Stimulated activated CD8-positive, alpha-beta memory T cell treated with anti-CD3 and anti-CD28 coated beads, Interleukin-7, amount 100 ng/mL, for 4 hours (primary cell): ENCODE measurements around the gene EHD1.

ENCODE experiments used
- DNase-seq, 2 donors: peaks; one replicate each; pipeline ENCODE4 v3.0.0-alpha.2; 2020; ENCODE audit warnings: low read depth in 2 of 2

Gene EHD1

DNA sequence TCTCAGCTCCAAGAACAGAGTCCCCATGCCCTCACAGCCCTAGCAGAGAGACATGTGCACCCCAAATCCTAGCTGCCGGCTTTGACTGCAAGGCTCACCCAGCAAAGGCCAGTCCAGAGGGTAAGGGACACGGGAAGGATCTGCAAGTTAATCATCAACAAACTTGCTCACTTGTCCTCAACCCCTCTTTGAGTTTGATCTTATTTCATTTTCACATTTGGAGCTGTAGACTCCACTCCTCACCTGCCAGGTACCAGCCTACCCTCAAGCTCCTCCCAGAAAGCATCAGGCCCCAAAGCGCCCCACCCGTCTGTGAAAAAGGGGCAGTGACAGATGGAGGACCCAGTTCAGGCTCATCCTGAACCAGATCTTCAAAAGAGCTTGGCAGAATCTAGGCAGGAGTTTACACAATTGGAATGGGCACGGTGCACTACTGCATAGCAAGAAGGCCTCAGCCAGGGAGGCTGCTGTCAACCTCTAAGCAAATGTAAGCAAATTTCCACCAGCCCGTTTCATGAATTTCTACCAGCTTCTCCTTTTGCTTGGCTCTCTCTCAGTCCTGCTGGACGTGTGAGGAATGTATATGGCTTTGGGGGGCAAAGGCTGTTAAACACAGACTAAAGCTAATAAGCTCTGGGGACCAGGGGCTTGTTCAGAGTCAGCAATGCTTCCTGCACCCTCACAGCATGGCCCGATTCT lies 5.5 kb downstream of the EHD1 start:
- no peak for DNase-seq

DNA sequence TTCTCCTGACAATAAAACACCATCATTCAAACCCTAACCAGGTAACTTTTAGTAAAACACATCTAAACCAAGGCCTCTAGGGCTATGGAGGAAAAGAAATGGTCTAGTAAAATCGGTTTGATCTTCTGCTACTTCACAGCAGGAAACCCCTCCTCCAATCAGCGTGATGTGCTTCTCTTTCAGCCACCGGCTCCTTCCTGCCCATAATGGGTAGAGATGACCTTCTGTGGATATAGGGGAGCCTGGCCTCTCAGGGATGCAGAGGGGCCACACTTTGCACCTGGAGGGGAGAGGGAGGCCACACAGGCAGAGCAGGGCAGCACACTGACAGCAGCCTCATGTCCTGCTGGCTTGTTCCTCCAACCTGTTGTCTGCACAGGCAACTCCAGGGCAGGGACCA lies 6.9 kb downstream of the EHD1 start:
- DNase-seq = no peak

DNA sequence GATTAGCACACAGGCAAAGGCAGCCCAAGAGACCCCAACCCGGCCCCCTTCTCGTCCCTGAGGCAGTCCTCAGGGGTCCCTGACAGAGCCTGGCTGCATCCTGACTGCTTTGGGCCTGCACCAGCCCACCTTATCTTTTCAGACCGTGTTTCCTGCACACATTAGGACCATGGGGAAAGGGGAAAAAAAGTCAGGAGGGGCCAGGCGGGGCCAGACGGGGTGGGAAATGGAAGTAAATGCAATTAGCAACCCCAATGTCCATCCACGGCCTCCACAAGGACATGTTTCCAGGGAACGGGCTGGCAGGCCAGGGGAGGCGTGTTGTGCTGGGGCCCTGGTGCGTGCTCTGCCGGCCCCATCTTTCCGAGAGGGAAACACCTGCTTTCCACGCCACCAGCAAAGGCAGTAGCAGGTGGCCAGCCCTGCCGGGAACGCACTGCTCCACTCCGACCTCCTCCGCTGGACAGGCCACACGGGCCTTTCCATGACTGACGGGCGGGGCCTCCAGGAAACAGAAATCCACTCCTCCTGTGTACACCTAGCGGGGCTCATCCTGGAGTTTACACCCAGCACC lies 7.4 kb downstream of the EHD1 start:
- no peak for DNase-seq

DNA sequence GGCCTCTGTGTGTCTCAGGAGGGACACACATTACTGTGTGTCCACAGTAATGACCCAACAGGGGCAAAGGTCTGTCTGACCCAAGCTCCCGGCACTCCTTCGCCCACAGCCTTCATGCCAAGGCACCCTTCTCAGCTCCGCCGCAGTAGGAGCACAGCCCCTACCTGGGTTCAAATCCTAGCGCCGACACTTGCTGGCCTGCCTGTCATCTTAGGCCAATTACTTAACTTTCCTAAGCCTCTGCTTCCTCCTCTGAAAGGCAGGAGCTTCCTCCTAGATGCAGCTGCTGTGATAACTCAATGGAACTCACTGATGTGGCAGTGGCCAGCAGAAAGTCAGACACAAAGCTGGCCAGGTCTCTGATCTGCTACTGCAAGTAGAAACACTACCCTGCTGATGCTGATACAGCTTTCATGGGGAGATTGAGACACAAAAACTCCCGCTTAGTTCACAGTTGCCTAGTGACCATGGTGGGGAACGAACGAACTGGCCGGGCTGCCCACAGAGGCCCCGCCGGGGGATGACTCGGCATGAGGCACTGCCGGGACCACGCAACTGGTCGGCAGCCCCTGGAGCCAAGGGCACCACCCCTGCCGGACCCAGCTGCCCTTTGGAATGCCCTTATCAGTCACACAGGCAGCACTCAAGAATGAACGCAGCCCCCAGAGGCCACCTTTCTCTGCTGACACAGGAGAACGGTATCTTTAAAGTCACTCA lies 8.1 kb downstream of the EHD1 start:
- DNase-seq = no peak

DNA sequence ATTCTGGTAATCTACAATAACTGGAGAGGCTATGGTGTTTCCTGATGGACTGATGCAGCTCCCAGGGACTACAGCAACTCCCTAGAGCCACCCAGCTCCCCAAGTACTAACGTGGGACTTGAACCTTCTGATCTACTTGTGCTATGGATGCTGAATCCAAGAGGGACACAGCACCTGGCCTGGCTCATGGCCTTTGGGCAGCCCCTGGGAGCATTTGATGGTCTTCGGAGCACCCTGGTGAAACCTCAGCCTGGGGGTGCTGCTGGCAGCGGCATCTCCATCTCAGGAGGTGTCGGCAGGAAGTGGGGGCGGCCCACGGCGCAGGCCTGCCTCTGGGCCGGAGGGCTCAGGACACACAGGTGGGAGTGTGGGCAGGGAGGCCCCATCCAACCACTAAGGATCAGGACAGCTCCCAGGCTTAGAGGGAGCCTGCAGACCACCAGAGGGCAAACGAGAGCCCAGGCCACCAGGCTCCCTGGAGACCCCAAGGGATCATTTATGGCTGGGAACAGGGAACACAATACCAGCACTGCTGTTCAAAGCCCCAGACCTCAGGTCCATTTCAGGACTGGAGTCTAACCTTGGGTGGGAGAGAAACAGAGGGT lies 8.7 kb downstream of the EHD1 start:
- DNase-seq = no peak

DNA sequence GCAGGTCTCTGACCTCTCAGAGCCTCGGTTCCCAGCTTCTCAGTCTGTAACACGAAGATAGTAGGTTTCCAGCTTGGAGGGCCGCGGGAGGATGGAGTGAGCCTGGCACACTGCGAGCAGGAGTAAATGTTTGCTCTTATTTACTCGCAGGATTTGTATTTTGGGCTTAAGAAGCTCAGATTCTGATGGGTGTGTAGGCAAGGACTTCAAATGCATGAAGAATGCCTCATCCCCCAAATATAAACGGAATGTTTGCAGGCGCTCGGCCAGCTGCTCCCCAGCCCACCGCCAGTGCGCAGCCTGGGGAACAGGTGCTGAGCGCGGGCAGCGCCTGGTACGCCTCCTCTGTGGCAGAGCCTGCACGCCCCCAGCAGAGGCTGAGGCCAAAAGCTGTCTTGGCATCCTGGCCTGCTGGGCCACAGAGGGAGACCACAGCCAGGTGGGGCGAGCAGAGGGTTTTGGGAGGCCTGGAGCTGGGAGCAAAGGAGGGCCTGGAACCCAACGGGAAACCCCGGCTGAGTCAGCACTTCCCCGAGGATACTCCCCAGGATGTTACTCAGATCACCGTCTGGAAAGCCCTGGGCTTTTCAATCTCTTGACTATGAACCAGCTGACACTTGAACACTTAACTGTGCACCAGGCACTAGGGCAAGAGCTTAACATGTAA lies 9.4 kb downstream of the EHD1 start:
- no peak for DNase-seq

DNA sequence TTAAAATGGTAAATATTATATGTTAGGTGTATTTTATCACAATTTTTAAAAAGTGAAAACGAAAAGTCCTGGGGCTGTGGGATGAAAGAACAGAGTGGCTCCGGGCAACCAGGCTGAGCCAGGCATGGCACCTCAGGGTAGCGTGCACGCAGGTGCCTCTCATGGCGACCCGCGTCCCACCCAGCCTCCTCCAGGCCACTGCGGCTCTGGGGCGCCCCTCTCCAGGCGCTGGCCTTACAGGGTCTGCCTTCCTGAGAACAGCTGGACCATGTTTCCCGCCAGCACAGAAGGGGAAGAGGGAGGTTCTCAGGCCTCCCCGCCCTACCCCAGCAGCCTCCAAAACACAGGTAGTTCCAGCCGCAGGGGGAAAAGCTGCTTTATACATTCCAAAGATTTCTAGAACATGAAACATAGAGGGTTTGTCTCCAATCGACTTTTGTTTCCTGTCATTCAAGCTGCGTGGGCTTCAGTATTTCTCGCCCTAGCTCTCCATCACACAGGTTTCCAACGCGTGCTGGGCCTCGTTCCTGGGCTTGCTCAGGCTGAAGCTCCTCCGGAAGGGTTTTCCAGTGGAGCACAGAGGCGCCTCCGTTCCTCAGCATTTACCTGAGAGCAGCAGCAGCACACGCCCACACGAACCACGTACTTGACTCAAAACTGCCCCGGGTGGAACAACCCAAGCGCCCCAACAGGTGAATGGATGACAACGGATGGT lies 10.5 kb downstream of the EHD1 start:
- no peak for DNase-seq

DNA sequence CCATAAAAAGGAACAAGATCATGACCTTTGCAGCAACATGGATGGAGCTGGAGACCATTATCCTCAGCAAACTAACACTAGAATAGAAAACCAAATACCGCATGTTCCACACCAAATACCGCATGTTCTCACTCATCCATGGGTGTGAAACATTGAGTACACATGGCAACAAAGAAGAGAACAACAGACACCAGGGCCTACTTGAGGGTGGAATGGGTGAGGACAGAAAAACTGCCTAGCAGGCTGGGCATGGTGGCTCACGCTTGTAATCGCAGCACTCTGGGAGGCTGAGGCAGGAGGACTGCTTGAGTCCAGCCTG lies 12.3 kb downstream of the EHD1 start:
- no peak for DNase-seq

DNA sequence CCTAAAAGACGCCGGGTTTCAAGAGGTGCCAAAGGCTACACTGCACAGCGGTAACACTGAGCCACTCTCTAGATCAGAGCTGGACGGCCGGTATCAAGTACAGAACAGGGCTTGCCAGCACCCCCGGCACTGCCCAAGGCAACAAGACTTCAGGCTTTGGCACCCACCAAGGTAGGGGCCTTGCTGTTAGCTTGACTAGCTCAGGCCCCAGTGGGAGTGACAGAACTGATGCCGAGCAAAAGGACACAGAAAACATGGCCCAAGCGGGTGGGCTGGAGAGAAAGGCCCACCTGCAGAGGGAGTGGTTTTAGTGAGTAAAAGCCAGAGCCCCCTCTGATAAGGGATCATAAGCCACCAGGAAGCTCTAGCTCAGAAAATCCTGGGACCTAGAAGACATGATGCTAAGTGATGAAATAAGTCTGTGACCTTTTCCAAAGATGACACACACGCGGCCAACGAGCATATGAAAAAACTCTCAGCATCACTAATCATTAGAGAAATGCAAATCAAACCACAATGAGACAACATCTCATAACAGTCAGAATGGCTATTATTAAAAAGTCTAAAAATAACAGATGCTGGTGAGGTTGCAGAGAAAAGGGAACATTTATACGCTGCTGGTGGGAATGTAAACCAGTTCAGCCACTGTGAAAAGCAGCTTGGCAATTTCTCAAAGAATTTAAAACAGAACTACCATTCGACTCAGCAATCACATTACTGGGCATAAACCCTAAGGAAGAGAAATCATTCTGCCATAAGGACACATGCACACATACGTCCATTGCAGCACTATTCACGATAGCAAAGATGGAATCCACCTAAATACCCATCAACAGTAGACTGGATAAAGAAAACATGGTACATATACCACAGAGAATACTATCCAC lies 12.9 kb downstream of the EHD1 start:
- DNase-seq = no peak

DNA sequence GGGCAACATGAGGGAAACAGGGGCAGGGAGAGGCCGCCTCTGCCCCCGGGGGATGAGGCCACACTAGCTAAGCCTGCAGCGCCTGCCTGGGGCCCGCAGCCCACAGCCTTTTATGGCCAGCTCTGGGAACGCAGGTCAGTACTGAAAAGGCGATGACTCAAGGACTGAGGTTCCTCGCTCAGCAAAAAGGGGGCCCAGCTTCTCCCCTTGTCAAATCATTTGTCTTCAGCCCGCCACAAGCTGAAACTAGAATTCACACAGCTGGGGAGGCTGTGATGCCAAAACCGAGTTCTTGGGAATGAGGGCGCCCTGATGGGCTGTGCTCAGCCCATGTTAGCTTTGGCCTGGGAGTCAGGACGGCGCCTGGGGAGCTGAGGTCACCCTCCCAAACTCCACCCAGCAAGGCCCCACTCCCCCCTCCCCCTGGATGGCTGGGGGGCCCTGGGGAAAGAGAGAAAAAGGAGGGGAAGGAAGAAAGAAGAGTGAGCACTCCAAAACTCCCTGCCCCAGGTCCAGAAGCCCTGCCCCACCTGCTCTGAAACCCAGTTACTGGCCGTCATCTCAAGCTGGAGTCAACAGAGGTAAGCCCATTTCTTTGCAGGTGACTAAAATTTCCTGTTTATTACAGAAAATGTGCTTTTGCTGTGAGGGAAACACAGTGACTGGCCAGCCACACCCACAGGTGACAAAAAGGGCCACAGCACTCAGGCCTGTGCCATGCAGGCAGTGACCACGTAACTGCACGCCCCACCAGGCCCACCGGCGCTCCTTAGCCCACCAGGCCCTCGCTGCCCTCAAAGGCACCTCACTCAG lies 13.7 kb downstream of the EHD1 start:
- no peak for DNase-seq

DNA sequence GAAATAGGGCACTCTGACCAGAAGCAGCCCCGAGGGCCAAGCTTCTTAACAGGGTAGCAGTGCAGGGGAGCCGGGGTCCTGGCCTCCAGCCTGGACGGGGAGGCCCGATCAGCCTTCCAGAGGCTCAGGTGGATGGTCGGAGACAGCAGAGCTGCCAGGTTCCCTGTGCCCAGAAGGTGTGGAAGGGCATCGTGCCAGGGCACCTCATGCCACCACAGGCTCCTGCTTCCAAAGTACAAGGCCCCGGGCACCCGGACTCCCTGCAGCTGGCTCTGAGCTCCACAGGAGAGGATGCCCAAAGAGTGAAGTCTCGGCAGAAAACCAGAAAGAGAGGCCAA lies 14.3 kb downstream of the EHD1 start:
- no peak for DNase-seq

DNA sequence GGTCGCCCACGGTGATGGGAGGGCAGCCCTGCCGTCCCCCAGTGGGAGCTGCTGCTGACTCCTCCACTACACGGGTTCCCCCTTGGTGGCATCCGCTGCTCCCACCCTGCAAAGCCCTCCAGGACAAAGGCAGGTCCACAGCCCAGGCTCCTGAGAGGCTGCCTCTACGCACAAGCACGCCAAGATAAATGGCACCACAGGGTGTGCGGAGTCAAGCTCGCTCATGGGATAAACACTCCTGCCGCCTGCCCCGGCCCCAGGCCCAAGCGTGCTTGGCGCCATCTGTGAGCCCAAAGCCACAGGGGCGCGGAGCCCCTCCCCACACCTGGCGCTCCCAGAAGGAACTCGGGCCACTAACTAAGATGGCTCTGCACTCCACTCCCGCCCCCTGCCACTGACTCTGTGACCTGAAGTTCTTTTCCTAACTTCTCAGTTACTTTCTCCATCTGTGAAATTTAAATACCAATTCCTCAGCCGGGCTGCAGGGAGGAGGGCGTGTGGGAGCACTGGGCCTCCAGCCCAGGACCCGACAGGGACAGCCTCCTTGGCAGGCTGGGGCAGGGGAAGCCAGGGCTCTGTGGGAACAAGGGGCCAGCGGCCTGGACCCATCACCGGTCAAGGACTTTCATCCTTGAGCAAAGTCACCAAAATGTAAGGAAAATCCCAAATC lies 14.9 kb downstream of the EHD1 start:
- DNase-seq = no peak

DNA sequence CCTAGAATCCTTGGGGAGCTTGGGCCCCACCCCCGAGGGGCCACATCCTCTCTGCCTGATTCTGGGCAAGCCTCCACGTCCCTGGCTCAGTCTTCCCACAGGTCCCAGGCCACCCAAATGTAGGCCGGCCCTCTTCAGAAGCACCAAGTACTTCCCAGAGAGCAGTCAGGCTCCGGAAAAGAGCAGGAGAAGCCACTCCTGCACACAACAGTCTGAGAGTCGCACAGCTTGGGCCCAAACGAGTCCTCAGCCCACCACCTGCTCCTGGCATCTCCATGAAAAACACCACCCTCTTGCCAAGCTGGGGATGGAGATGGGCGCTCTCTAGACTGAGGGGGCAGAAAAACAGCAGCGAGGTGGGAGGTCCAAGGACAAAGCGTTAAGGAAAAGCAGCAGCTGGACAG lies 15.4 kb downstream of the EHD1 start:
- DNase-seq = no peak

DNA sequence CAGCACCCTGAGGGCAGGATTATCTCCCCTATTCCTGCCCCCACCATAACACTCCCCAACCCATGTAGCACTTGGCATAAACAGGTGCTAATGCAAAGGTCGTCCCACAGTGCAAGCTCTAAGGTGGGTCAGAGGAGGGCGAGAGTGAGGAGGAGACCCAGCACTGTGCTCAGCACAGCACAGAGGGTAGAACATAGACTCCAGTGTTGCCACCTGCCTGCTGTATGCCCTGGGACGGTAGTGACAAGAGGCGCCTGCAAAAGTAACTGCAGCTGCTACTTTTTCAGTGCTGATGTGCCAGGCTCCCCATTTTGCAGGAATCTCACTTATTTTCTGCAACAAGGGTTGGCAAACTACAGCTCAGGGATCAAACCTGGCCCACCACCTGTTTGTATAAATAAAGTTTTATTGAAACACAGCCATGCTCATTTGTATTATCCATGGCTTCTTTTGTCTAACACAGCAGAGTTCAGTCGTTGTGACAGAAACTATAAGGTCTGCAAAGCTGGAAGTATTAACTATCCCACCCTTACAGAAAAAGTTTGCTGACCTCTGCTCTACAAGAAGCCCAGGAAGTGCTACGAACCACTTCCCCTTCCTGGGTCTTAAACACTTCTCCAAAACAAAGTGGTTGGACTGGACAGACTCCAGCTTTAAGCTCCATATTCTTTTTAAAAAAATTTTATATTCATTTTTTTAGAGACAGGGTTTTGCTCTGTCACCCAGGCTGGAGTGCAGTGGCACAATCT lies 17.0 kb downstream of the EHD1 start:
- DNase-seq = no peak

DNA sequence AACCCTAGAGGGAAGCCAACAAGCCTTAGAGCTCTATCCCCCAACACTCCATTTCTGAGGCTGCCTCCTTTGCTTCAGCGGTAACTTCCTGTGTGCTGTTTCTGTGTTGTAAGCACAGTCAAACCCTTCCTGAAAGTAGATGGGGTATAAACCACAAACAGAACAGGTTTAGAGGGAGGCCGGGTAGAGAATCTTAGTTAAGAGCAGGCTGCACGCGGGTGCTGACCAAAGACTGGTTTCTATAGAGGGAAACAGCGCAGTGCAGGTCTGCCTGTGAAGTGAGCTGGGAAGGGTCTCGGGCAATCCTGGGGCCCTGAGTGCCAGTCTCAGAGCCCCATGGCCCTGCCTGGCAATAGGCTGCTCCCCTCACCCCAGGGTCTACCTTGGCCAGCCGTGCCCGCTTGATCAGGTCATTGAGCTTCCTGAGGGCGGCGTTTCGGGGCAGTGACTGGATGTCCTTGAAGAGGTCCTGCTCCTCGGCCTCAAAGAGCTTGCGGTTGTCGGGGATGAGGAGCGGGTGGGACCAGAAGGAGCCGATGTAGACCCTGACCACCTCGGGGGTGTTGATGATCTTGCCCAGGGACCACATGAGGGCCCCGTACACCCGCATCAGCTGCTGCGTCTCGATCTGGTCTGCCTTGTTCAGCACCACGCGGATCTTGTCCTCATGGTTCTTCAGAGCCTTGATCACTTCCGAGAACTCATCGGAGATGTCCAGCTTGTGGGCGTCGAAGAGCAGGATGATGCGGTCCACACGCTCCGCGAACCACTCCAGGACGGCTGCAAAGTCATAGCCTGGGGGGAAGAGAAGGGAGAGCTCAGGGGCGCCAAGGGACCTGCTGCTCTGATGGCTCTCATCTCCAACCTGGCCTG lies 18.6 kb downstream of the EHD1 start:
- DNase-seq = no peak

DNA sequence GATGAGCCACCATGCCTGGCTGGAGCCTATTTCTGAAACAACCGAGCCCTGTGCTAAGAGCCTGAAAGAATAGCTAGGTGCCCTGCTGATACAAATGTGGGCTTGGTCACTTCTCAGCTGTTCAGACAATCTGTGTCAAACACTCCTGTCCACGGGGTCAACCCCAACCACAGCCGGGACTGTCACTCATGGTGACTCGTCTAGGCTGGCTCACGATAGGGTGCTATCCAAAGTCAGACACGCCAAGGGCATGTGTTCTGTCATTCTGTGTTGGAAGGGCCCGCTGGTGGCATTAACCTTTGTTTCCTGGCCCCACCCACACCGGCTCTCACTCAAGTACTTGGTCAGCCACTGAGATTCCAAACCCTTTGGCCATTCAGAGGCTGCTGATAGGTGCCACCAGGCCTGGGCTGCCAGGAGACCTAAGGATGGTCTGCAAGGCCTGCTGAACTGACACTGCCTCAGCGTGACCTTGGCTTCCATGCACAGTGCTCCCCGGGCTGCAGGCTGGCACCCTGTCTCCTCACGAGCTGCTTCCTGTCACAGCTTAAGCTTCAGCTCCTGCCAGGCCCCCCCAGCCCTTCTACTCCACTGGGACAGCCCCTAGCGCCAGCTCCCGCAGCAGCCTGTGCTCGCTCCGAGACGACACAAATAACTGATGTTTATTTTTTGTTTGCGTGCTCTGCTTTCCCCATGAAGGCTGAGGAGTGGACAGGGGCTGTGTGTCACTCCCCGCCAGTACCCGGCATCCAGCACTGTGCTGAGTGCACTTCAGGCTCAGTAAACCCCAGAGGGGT lies 19.8 kb downstream of the EHD1 start:
- no peak for DNase-seq

DNA sequence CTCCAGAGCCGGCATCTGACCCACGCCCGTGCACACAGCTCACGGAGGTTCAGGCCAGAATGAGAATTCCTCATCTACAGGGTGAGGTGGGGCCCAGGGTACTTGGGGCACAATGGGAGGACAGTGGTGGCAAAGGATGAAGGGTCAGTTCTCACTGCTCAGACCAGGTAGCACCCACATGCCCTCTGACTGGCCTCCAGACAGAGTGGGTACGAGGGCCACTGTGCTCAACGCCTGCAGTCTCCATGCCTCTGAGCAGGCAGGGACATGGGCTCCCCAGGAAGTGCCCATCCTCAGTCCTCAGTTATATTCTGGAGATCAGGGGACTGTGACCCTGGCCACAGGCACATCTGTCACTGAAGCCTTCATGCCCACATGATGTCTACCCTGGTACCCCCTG lies 20.9 kb downstream of the EHD1 start:
- no peak for DNase-seq
